BLaER1 treated with 17β-estradiol and CSF1 and Interleukin-3, amounts not matched to agents 10 nM and 100 nM (cell line): Measurements from ENCODE around the gene CREBL2.
"Not testable (repeated sequence)": the region's sequence is repeated elsewhere in the genome, so short reads cannot be mapped to it uniquely, and the experiment has no call there.

Source experiments
- H3K27ac ChIP-seq, 11 experiments: shearing (Covaris generic); formaldehyde crosslinking; 2 replicates each; pipeline ENCODE4 v1.8.1; 2022
- H3K27me3 ChIP-seq, 11 experiments: shearing (Covaris generic); formaldehyde crosslinking; 2 replicates each; pipeline ENCODE4 v1.8.1; 2022
- H3K36me3 ChIP-seq, 11 experiments: shearing (Covaris generic); formaldehyde crosslinking; 2 replicates each; pipeline ENCODE4 v1.8.1; 2022
- H3K4me1 ChIP-seq, 10 experiments: shearing (Covaris generic); formaldehyde crosslinking; 2 replicates each; pipeline ENCODE4 v1.8.1; 2022
- H3K4me2 ChIP-seq, 11 experiments: shearing (Covaris generic); formaldehyde crosslinking; 2 replicates each; pipeline ENCODE4 v1.8.1; 2022
- H3K4me3 ChIP-seq, 10 experiments: shearing (Covaris generic); formaldehyde crosslinking; 2 replicates each; pipeline ENCODE4 v1.8.1; 2022
- H3K9ac ChIP-seq, 11 experiments: shearing (Covaris generic); formaldehyde crosslinking; 2 replicates each; pipeline ENCODE4 v1.8.1; 2022
- H3K9me3 ChIP-seq, 11 experiments: shearing (Covaris generic); formaldehyde crosslinking; replicated peaks in 1 of 11; 2 replicates each; pipeline ENCODE4 v1.8.1; 2022
- H4K20me1 ChIP-seq, 11 experiments: shearing (Covaris generic); formaldehyde crosslinking; 2 replicates each; pipeline ENCODE4 v1.8.1; 2022
- Cebpa-rat ChIP-seq, 11 experiments: shearing (Covaris generic); IDR thresholded peaks; 2 replicates each; pipeline ENCODE4 v1.8.1; 2022

CREBL2 gene

DNA sequence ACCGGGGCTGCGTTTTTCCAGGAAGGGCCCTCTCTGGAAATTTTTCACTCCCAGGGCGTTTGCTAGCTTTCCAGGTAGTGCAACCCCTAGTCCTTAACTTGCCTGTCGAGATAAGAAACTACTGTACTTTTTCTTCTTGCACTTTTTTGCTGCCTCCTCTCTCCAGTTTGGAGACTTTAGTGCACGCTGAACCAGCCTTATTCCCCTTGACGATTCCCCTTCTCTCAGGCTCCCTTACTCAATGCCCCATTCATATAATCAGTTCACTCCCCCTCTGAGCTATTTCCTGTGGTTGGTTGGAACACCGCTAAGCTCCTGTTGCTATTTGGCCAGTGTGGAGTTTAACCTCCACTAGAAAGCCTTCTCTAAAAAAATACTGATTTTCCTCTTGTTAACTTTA, 682 bp downstream of the CREBL2 start:
- Histone ChIP-seq H3K9me3 (no peaks in the 10 kb centered on the region), H3K9ac (peak overlapping the region; percentile 79 to 91 (median 86)), H3K4me1 (peaks cover 20 to 61% (median 29%) of the 10 kb centered on the region in 10 experiments), H3K4me2 (peak overlapping the region; percentile 75 to 99 (median 91)), H3K27ac (peak overlapping the region; percentile 81 to 93 (median 89); a peak in 21 of 22 replicates), H3K36me3 (peaks cover 0 to 33% (median 8%) of the 10 kb centered on the region in 11 experiments; a peak in 8 of 22 replicates), H4K20me1 (peaks cover 0 to 38% (median 0%) of the 10 kb centered on the region in 11 experiments; a peak in 2 of 22 replicates), H3K27me3 (no peaks in the 10 kb centered on the region), H3K4me3 (peak overlapping the region; percentile 69 to 86 (median 74))
- no peak for TF ChIP-seq Cebpa-rat (IDR thresholded peaks at IDR 0.05)

DNA sequence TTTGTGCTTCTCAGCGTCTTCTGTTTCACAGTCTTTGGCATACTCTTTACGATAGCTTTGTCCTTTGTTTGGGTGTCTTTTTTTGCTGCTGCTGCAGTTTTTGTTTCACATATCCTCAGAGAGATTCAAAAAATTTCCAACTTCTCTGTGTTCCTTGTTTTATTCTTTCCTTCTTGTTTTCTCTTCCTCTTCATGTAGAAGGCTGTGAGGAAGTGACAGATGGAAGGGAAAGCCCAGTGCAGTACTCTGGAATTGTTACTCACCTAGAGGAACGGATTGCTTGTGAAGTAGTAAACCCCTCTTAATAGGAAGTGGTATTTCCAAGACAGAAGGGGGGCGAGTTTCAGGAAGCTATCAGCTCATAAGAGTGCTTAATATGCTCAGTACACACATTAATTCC, 1.7 kb downstream of the CREBL2 start:
- Histone ChIP-seq H3K4me1 (peaks cover 20 to 51% (median 29%) of the 10 kb centered on the region in 10 experiments), H3K36me3 (peaks cover 0 to 40% (median 8%) of the 10 kb centered on the region in 11 experiments; a peak in 9 of 22 replicates), H3K9ac (peak overlapping the region in 10 of 11 experiments; percentile 4 to 91 (median 56); a peak in 15 of 22 replicates), H3K9me3 (peaks cover 0 to 4% (median 0%) of the 10 kb centered on the region in 11 experiments; a peak in 7 of 22 replicates), H3K27me3 (no peaks in the 10 kb centered on the region), H4K20me1 (peaks cover 0 to 38% (median 0%) of the 10 kb centered on the region in 11 experiments; a peak in 2 of 22 replicates), H3K4me3 (peak overlapping the region in 8 of 10 experiments; percentile 16 to 85 (median 73); a peak in 11 of 20 replicates), H3K27ac (peak overlapping the region in 9 of 11 experiments; percentile 3 to 92 (median 45); a peak in 12 of 22 replicates), H3K4me2 (peak overlapping the region; percentile 75 to 99 (median 91))
- TF ChIP-seq Cebpa-rat (IDR thresholded peaks at IDR 0.05) = no peak

DNA sequence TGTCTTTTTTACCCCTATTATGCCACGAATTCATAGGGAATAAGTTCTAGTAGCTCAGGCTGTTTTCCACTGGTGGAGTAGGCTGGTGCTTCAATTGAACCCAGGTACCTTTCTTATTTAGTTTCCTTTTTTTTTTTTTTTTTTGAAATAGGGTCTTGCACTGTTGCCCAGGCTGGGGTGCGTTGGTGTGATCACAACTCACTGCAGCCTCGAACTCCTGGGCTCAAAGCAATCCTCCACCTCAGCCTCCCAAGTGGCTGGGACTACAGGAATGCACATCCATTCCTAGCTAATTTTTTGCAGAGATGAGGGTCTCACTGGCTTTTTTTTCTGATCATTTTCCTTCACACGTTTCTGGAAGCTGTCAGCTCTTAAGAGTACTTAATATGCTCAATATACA, 2.7 kb downstream of the CREBL2 start:
- Histone ChIP-seq H3K27me3 (no peaks in the 10 kb centered on the region), H3K4me1 (peaks cover 20 to 49% (median 28%) of the 10 kb centered on the region in 10 experiments), H3K4me2 (peak overlapping the region in 7 of 11 experiments; percentile 75 to 99 (median 90); a peak in 12 of 22 replicates), H3K4me3 (peak overlapping the region in 2 of 10 experiments; percentile 73 to 75; a peak in 4 of 20 replicates), H3K9me3 (peaks cover 0 to 14% (median 4%) of the 10 kb centered on the region in 11 experiments; a peak in 11 of 22 replicates), H3K36me3 (peaks cover 0 to 50% (median 10%) of the 10 kb centered on the region in 11 experiments; a peak in 15 of 22 replicates), H3K27ac (peak overlapping the region in 1 of 11 experiments; percentile 92; a peak in 2 of 22 replicates), H4K20me1 (peaks cover 0 to 44% (median 0%) of the 10 kb centered on the region in 11 experiments; a peak in 2 of 22 replicates), H3K9ac (peak overlapping the region in 1 of 11 experiments; percentile 90; a peak in 1 of 22 replicates)
- TF ChIP-seq Cebpa-rat (IDR thresholded peaks at IDR 0.05) = no peak

DNA sequence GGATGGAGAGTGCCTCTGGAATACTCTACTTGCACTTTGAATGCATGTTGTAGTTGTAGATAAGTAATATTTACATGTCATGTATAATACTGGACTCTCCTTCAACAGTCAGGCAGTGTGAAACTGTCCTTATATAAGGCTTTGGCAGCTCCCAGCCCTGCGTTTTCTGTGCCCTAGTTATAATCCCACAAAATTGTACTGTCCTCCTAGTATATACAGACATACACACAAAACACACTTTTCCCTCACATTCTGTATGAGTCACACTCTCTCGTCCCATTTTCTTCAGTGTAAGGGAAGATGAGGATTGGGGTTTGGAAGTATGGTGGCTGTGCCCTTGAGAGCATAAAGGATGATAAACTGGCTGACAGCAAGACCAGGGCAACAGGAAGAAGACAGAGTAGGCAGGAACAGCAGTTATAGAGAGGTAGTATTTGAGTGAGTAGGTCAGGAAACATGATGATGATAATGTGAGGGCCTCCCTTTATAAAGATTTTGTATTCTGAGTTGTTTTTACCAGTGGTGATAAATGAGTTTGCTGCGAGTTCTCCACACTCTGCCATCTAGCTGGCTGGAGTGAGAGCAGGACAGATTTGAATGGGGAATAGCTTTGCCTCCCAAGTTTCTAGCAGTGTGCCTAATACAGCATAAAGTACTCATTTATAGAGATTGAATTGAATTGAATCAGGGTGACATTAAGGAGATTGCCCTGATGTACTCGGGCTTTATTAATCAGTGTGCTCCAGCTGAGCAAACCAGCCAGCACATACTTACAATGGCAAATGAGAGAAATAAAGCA, 5.0 kb downstream of the CREBL2 start:
- no peak overlapping the region for H3K27ac ChIP-seq
- peaks cover 0 to 68% (median 15%) of the 10 kb centered on the region in 11 experiments; a peak in 16 of 22 replicates for H3K36me3 ChIP-seq
- H3K4me1 ChIP-seq = peaks cover 21 to 41% (median 23%) of the 10 kb centered on the region in 10 experiments
- H3K9ac ChIP-seq = no peak overlapping the region
- H4K20me1 ChIP-seq = peaks cover 0 to 58% (median 0%) of the 10 kb centered on the region in 11 experiments; a peak in 2 of 22 replicates
- H3K4me2 ChIP-seq = peak overlapping the region in 2 of 11 experiments; percentile 34 to 61; a peak in 4 of 22 replicates
- no peak for TF ChIP-seq Cebpa-rat (IDR thresholded peaks at IDR 0.05)
- H3K27me3 ChIP-seq = no peaks in the 10 kb centered on the region
- peaks cover 0 to 16% (median 4%) of the 10 kb centered on the region in 11 experiments; a peak in 11 of 22 replicates for H3K9me3 ChIP-seq
- no peak overlapping the region for H3K4me3 ChIP-seq

DNA sequence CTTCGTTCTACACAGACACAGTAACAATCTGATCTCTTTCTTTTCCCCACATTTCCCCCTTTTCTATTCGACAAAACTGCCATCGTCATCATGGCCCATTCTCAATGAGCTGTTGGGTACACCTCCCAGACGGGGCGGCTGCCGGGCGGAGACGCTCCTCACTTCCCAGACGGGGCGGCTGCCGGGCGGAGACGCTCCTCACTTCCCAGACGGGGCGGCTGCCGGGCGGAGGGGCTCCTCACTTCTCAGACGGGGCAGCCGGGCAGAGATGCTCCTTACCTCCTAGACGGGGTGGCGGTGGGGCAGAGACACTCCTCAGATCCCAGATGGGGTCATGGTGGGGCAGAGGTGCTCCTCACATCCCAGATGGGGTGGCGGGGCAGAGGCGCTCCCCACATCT, 6.4 kb downstream of the CREBL2 start:
- H3K4me3 ChIP-seq, H3K9ac ChIP-seq, H3K27me3 ChIP-seq, H3K4me2 ChIP-seq, H3K27ac ChIP-seq: not testable (repeated sequence)
- Histone ChIP-seq H3K36me3 (peaks cover 0 to 68% (median 15%) of the 10 kb centered on the region in 11 experiments; a peak in 16 of 22 replicates), H3K4me1 (peaks cover 24 to 53% (median 26%) of the 10 kb centered on the region in 10 experiments), H4K20me1 (peaks cover 0 to 64% (median 0%) of the 10 kb centered on the region in 11 experiments; a peak in 3 of 22 replicates), H3K9me3 (peaks cover 0 to 16% (median 4%) of the 10 kb centered on the region in 11 experiments; a peak in 11 of 22 replicates)

DNA sequence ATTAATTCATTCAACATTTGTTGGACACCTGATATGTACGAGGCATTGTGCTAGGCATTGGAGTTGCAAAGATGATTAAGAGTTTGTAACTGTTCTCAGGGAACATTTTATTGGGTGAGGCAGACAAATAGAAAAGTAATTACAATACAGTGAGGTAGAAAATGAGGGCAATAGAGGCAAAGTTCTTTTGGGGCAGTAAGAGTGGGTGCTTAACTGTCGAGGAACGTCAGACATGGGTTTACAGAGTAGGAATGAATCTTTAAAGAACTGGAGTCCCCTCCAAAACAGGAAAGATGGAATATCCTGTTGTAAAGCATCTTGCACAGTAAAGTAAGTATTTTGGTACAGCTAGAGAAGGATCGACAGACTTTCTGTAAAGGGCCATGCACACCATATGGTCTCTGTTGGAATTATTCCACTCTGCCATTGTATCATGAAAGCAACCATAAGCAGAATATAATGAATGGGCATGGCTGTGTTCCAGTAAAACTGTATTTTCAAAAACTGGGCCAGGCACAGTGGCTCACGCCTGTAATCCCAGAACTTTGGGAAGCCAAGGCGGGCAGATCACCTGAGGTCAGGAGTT, 9.1 kb downstream of the CREBL2 start:
- H3K27me3 ChIP-seq = no peaks in the 10 kb centered on the region
- no peak overlapping the region for H3K27ac ChIP-seq
- H3K9me3 ChIP-seq = peaks cover 0 to 25% (median 11%) of the 10 kb centered on the region in 11 experiments; a peak in 16 of 22 replicates
- H3K4me1 ChIP-seq = peaks cover 11 to 37% (median 18%) of the 10 kb centered on the region in 10 experiments; a peak in 19 of 20 replicates
- H3K9ac ChIP-seq = no peak overlapping the region
- H3K36me3 ChIP-seq = peaks cover 3 to 73% (median 20%) of the 10 kb centered on the region in 11 experiments; a peak in 17 of 22 replicates
- peaks cover 0 to 69% (median 0%) of the 10 kb centered on the region in 11 experiments; a peak in 4 of 22 replicates for H4K20me1 ChIP-seq
- no peak for TF ChIP-seq Cebpa-rat (IDR thresholded peaks at IDR 0.05)
- H3K4me3 ChIP-seq = no peak overlapping the region
- H3K4me2 ChIP-seq = no peak overlapping the region

DNA sequence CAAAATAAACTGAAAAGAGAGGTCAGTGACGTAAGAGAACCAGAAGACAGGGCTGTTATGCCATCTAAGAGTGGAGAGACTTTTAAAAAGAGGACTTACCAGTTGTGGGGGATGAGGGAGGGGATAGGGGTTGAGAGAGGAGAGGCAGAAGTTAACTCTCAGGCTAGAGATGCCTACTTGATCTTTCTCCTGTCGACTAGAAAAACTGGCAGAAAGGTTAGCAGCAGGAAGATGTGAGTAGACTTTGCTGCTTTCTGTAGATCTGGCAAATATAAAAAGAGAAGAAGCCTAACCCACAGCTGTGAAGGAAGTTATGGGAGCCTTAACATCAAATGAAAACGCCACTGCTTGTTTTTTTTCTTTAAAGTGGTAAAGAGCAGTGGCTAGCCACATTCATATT, 10.7 kb downstream of the CREBL2 start:
- peak overlapping the region in 1 of 10 experiments; percentile 6; a peak in 1 of 20 replicates for H3K4me3 ChIP-seq
- H3K4me2 ChIP-seq = peak overlapping the region; percentile 9 to 63 (median 44); a peak in 21 of 22 replicates
- H3K27ac ChIP-seq = peak overlapping the region in 3 of 11 experiments; percentile 23 to 47 (median 38); a peak in 3 of 22 replicates
- peaks cover 0 to 69% (median 0%) of the 10 kb centered on the region in 11 experiments; a peak in 4 of 22 replicates for H4K20me1 ChIP-seq
- peak overlapping the region in 4 of 11 experiments; percentile 2 to 24 (median 8); a peak in 6 of 22 replicates for H3K9ac ChIP-seq
- peaks cover 3 to 57% (median 19%) of the 10 kb centered on the region in 11 experiments; a peak in 17 of 22 replicates for H3K36me3 ChIP-seq
- TF ChIP-seq Cebpa-rat (IDR thresholded peaks at IDR 0.05) = no peak
- peaks cover 11 to 25% (median 18%) of the 10 kb centered on the region in 10 experiments; a peak in 19 of 20 replicates for H3K4me1 ChIP-seq
- H3K27me3 ChIP-seq = no peaks in the 10 kb centered on the region
- H3K9me3 ChIP-seq = peaks cover 0 to 25% (median 11%) of the 10 kb centered on the region in 11 experiments; a peak in 16 of 22 replicates

DNA sequence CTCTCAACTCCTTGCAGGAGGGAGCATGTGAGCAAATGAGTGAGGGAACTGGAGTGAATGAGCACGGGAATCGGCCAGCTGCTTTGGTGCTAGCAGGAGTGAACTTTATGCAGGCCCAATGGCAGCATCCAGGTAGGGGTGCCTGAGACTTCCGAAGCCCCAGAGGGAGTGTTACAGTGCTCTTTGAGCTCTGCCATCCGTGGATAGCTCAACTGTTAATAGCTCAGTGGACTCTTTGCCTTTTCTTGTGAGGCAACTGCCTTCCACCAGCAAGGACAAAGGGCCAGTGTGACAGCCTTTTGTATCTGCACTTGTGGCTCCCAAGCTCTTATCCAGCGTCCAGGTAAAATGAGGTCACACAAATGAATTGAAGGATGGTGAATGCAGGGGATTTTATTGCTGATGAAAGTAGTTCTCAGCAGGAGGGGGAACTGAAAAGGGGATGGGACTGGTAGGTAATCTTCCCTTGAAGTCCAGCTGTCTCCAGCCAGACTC, 12.9 kb downstream of the CREBL2 start:
- H3K9ac ChIP-seq = no peak overlapping the region
- peaks cover 3 to 50% (median 14%) of the 10 kb centered on the region in 11 experiments; a peak in 17 of 22 replicates for H3K36me3 ChIP-seq
- H3K4me3 ChIP-seq = no peak overlapping the region
- no peak overlapping the region for H3K27ac ChIP-seq
- H4K20me1 ChIP-seq = peaks cover 0 to 83% (median 0%) of the 10 kb centered on the region in 11 experiments; a peak in 4 of 22 replicates
- peak overlapping the region in 1 of 11 experiments; percentile 18; a peak in 1 of 22 replicates for H3K4me2 ChIP-seq
- no peak for TF ChIP-seq Cebpa-rat (IDR thresholded peaks at IDR 0.05)
- H3K27me3 ChIP-seq = no peaks in the 10 kb centered on the region
- peaks cover 0 to 15% (median 6%) of the 10 kb centered on the region in 11 experiments; a peak in 10 of 22 replicates for H3K9me3 ChIP-seq
- H3K4me1 ChIP-seq = peaks cover 11 to 37% (median 19%) of the 10 kb centered on the region in 10 experiments; a peak in 19 of 20 replicates
